K562 (cell line): ENCODE measurements around the gene TENM4. TPM values are rescaled to one million over a fixed set of nuclear protein-coding genes. Genes with fewer than 3 reads are reported as not detected.

Source experiments
- ATAC-seq: fragments of 200-7000 bp; cut with Tn5 transposase; 3 replicates; pipeline ENCODE4 v1.9.1; 2020; ENCODE audit warnings: moderate library complexity
- BruUV-seq: library from RNA; stranded (reverse); fragments of 400-500 nt; replicated peaks from 2 replicates; lab custom pipeline; 2021; lab: Mats Ljungman, UMichigan
- CTCF ChIA-PET: fragments of 300-600 bp; formaldehyde crosslinking; extraction: SDS; loops from one replicate; lab custom pipeline; 2021; ENCODE audit warnings: low intra/inter-chr PET ratio; lab: Yijun Ruan, JAX
- POLR2A ChIA-PET: fragments of 300-600, 350-650 bp; sonication (Branson Sonifier 250); formaldehyde crosslinking; extraction: SDS; loops from one replicate; lab custom pipeline; 2021; ENCODE audit warnings: antibody characterized with exemption, inconsistent platforms; lab: Yijun Ruan, JAX
- DNase-seq, 4 experiments: peaks; one replicate each; pipeline versions ENCODE4 v3.0.0 to v3.0.0-alpha.2; 2011 to 2018; ENCODE audit warnings: low spot score in 3 of 4, mixed read lengths in 3 of 4; ENCODE audit errors: extremely low read depth in 1 of 4
- FAIRE-seq: peaks from 2 replicates; lab custom pipeline; 2011; peaks lifted over from hg19 to GRCh38; lab: Jason Lieb, UNC
- H2AFZ ChIP-seq: 2 replicates; pipeline ENCODE4 v1.6.0; 2011; ENCODE audit warnings: low read depth, low read length, control low read depth, inconsistent platforms
- H3K27ac ChIP-seq: fragments of 200-600 bp; 3 replicates; pipeline ENCODE4 v1.8.0; 2011; ENCODE audit warnings: low read depth, mild to moderate bottlenecking, control low read depth, inconsistent platforms, low read length, moderate library complexity, mixed read lengths; ENCODE audit errors: extremely low read depth
- H3K27me3 ChIP-seq, 2 experiments: fragments of 300-600 bp in 1 of 2; 2 replicates in 1 of 2; 3 replicates in 1 of 2; pipeline versions ENCODE4 v1.6.0 to v1.8.0; 2011; ENCODE audit warnings: inconsistent platforms in 2 of 2, low read length in 2 of 2, mild to moderate bottlenecking in 1 of 2, mixed read lengths in 1 of 2, moderate library complexity in 1 of 2; ENCODE audit not compliant: control insufficient read depth in 2 of 2, insufficient read depth in 2 of 2
- H3K36me3 ChIP-seq: fragments of 300-600 bp; 3 replicates; pipeline ENCODE4 v1.8.0; 2011; ENCODE audit warnings: mild to moderate bottlenecking, low read length, inconsistent platforms; ENCODE audit not compliant: control insufficient read depth, insufficient read depth
- H3K4me1 ChIP-seq, 2 experiments: fragments of 200-600 bp in 1 of 2; replicated peaks in 1 of 2; 2 replicates in 1 of 2; 3 replicates in 1 of 2; pipeline versions ENCODE4 v1.5.1 to v1.8.0; 2011; ENCODE audit warnings: inconsistent platforms in 2 of 2, low read length in 2 of 2, mild to moderate bottlenecking in 1 of 2, mixed read lengths in 1 of 2, moderate library complexity in 1 of 2; ENCODE audit not compliant: control insufficient read depth in 2 of 2, insufficient read depth in 2 of 2
- H3K4me2 ChIP-seq: 2 replicates; pipeline ENCODE4 v1.6.1; 2011; ENCODE audit warnings: low read length, control low read depth, inconsistent platforms, mixed read lengths; ENCODE audit not compliant: insufficient read depth
- H3K4me3 ChIP-seq: fragments of 200-600 bp; sonication (generic), shearing (Covaris generic); 2 replicates; pipeline ENCODE4 v1.5.1; 2016; ENCODE audit warnings: control low read depth, inconsistent platforms
- H3K79me2 ChIP-seq: fragments of 200-600 bp; 3 replicates; pipeline ENCODE4 v1.8.0; 2011; ENCODE audit warnings: low read length, inconsistent platforms; ENCODE audit not compliant: control insufficient read depth, insufficient read depth
- H3K9ac ChIP-seq, 2 experiments: 2 replicates each; pipeline versions ENCODE4 v1.6.0 to v1.6.1; 2011; ENCODE audit warnings: low read depth in 2 of 2, low read length in 2 of 2, control low read depth in 1 of 2, inconsistent platforms in 1 of 2, mild to moderate bottlenecking in 1 of 2, mixed read lengths in 1 of 2; ENCODE audit not compliant: insufficient read depth in 1 of 2
- H3K9me1 ChIP-seq: one replicate; pipeline ENCODE4 v1.6.0; 2011; ENCODE audit warnings: inconsistent platforms, mild to moderate bottlenecking, low read length, moderate library complexity; ENCODE audit not compliant: control insufficient read depth, insufficient read depth
- H3K9me3 ChIP-seq: replicated peaks from 2 replicates; pipeline ENCODE4 v1.5.1; 2011; ENCODE audit warnings: low read depth, low read length, inconsistent platforms; ENCODE audit not compliant: control insufficient read depth, insufficient read depth
- H4K20me1 ChIP-seq: replicated peaks from 2 replicates; pipeline ENCODE4 v1.6.1; 2011; ENCODE audit warnings: low read length, inconsistent platforms, mixed read lengths; ENCODE audit not compliant: control insufficient read depth, insufficient read depth
- CHD2 ChIP-seq: IDR thresholded peaks from 2 replicates; pipeline ENCODE4 v1.6.1; 2011; ENCODE audit warnings: low read depth, low read length
- HDAC1 ChIP-seq, 2 experiments: fragments of 450-650 bp; IDR thresholded peaks; 2 replicates each; pipeline ENCODE4 v1.6.1; 2016 to 2017; ENCODE audit warnings: inconsistent platforms in 1 of 2, mild to moderate bottlenecking in 1 of 2, moderate library complexity in 1 of 2
- ILF3 ChIP-seq: fragments of 450-650 bp; IDR thresholded peaks from 2 replicates; pipeline ENCODE4 v1.6.1; 2018; ENCODE audit warnings: antibody characterized with exemption, mild to moderate bottlenecking, moderate library complexity, borderline replicate concordance
- NFIC ChIP-seq: fragments of 450-650 bp; IDR thresholded peaks from 2 replicates; pipeline ENCODE4 v1.6.1; 2017; ENCODE audit warnings: mild to moderate bottlenecking, inconsistent platforms
- NFIX ChIP-seq: fragments of 250-450 bp; sonication (Bioruptor Pico); IDR thresholded peaks from 2 replicates; pipeline ENCODE4 v1.4.0; 2020; ENCODE audit warnings: low read depth, mild to moderate bottlenecking, moderate library complexity
- POLR3G ChIP-seq: IDR thresholded peaks from 2 replicates; pipeline ENCODE4 v1.6.1; 2011; ENCODE audit not compliant: insufficient read length, insufficient replicate concordance; ENCODE audit errors: extremely low read depth
- PTBP1 ChIP-seq: fragments of 200-400 bp; formaldehyde crosslinking; IDR thresholded peaks from 2 replicates; pipeline ENCODE4 v1.6.1; 2017; ENCODE audit warnings: low read depth, low read length
- RBM25 ChIP-seq: fragments of 200-400 bp; formaldehyde crosslinking; IDR thresholded peaks from 2 replicates; pipeline ENCODE4 v1.6.1; 2018; ENCODE audit warnings: low read length, low read depth, moderate library complexity; ENCODE audit not compliant: severe bottlenecking
- SRF ChIP-seq, 2 experiments: fragments of 250-450, 450-650 bp in 1 of 2; sonication (Bioruptor Pico) in 1 of 2; sonication (generic) in 1 of 2; formaldehyde crosslinking; IDR thresholded peaks; 2 replicates each; pipeline versions ENCODE4 v1.5.0 to v1.5.1; 2020 to 2022; ENCODE audit warnings: mild to moderate bottlenecking in 1 of 2, missing genetic modification reagents in 1 of 2
- TAF7 ChIP-seq: fragments of 450-650 bp; IDR thresholded peaks from 2 replicates; pipeline ENCODE4 v1.6.1; 2016; ENCODE audit warnings: missing genetic modification characterization, missing compliant biosample characterization
- TCF3 ChIP-seq: sonication (generic); formaldehyde crosslinking; IDR thresholded peaks from 2 replicates; pipeline ENCODE4 v1.4.0; 2020; ENCODE audit warnings: mild to moderate bottlenecking, missing genetic modification reagents
- ZNF280A ChIP-seq: fragments of 450-650 bp; IDR thresholded peaks from 2 replicates; pipeline ENCODE4 v1.6.1; 2018; ENCODE audit warnings: mild to moderate bottlenecking, low read depth; ENCODE audit not compliant: partially characterized antibody
- ZNF311 ChIP-seq: fragments of 250-450 bp; sonication (Bioruptor Pico); IDR thresholded peaks from 2 replicates; pipeline ENCODE4 v1.4.0; 2020; ENCODE audit warnings: mild to moderate bottlenecking, moderate library complexity
- ZNF407 ChIP-seq: fragments of 450-650 bp; IDR thresholded peaks from 2 replicates; pipeline ENCODE4 v1.6.1; 2016; ENCODE audit warnings: low read depth
- ZNF444 ChIP-seq: fragments of 250-450 bp; sonication (Bioruptor Pico); IDR thresholded peaks from 2 replicates; pipeline ENCODE4 v1.4.0; 2020; ENCODE audit warnings: mild to moderate bottlenecking, moderate library complexity
- WGBS: fragments of 100-300 bp; shearing (Covaris generic); methylation state at CpG from one replicate; pipeline ENCODE4 v1.1.6; 2016; ENCODE audit warnings: low coverage, mixed read lengths; ENCODE audit not compliant: insufficient coverage; ENCODE audit errors: missing lambda C conversion rate; 5-methylcytosine and 5-hydroxymethylcytosine counted together
- in situ Hi-C: fragments of 300-500 bp; cut with MboI; formaldehyde crosslinking; loops from 4 replicates; pipeline ENCODE4 v1.15.0; 2018; ENCODE audit warnings: inconsistent platforms, mixed read lengths
- intact Hi-C: fragments of 100-400 bp; cut with micrococcal nuclease; formaldehyde crosslinking; loops from 2 replicates; pipeline ENCODE4 v1.14.2; 2022
- polyA plus RNA-seq, 8 experiments: library from polyadenylated mRNA; depleted of rRNA in 4 of 8; stranded (reverse) in 5 of 8; unstranded in 3 of 8; fragments of >200 nt; fragmentation: Nextera tagmentation in 2 of 8; fragmentation: Illumina TruSeq in 1 of 8; extraction: Ambion mirVana in 2 of 8; extraction: Trizol in 1 of 8; gene quantifications; 2 replicates each; pipeline versions ENCODE4 v1.2.1 to v1.2.3, GENCODE V29; 2011 to 2014; ENCODE audit warnings: inconsistent platforms in 1 of 8, missing spikeins in 1 of 8
- total RNA-seq, 7 experiments: library from RNA; depleted of rRNA in 6 of 7; stranded (reverse); fragments of >200 nt in 6 of 7; fragmentation: Illumina TruSeq in 2 of 7; extraction: Trizol in 2 of 7; gene quantifications; 2 replicates each; pipeline versions ENCODE4 v1.2.1 to v1.2.3, GENCODE V29; 2011 to 2021; ENCODE audit warnings: low replicate concordance in 1 of 7

TENM4 gene
- total and polyA plus RNA-seq, 9 of the 15 experiments (the other 6 are each of a cell fraction or from before 2014, with no cell fraction given), result 0.16 TPM; not detected in 8

GRCh38 chr11:78696177-78696576 is 744.7 kb downstream of the TENM4 start:
- POLR2A ChIA-PET, result no interaction called here
- H3K9me3 ChIP-seq, result no peaks in the 10 kb centered on the region
- H3K36me3 ChIP-seq, result no peaks in the 10 kb centered on the region
- no TSS peak for BruUV-seq
- intact Hi-C loops, result no loop called here
- peaks cover 2 to 30% of the 10 kb centered on the region in 2 experiments; a peak in 4 of 5 replicates for H3K27me3 ChIP-seq
- 0% methylated on average over 7 of the region's 7 CpGs for WGBS
- in situ Hi-C loops, result no loop called here
- H3K79me2 ChIP-seq, result no peaks in the 10 kb centered on the region
- TF ChIP-seq SRF (CRISPR knock-in tag; IDR thresholded peaks at IDR 0.05), result no peak
- TF ChIP-seq ILF3, result no peak
- TF ChIP-seq TCF3 (CRISPR knock-in tag), result no peak
- no peak for TF ChIP-seq NFIX (CRISPR knock-in tag)
- no peak for TF ChIP-seq NFIC
- TF ChIP-seq ZNF407, result no peak
- TF ChIP-seq PTBP1, result no peak
- no peak for TF ChIP-seq POLR3G
- no peak for TF ChIP-seq ZNF280A
- no peak for TF ChIP-seq HDAC1 (IDR thresholded peaks at IDR 0.05)
- no peak for TF ChIP-seq ZNF444
- no peak for TF ChIP-seq TAF7
- no peak for TF ChIP-seq RBM25
- no peak for TF ChIP-seq CHD2
- no peak for TF ChIP-seq ZNF311 (CRISPR knock-in tag)
- TF ChIP-seq, all 486 proteins: peak for 0
- no peak overlapping the region for H3K9ac ChIP-seq
- H3K4me2 ChIP-seq, result no peak overlapping the region
- ATAC-seq, result no peak
- no peak overlapping the region for H3K4me3 ChIP-seq
- H3K27ac ChIP-seq, result no peak overlapping the region
- no peaks in the 10 kb centered on the region for H3K9me1 ChIP-seq
- no peak overlapping the region for H2AFZ ChIP-seq
- no peak for DNase-seq
- CTCF ChIA-PET, result no interaction called here
- FAIRE-seq, result no peak
- no peaks in the 10 kb centered on the region for H4K20me1 ChIP-seq
- no peaks in the 10 kb centered on the region for H3K4me1 ChIP-seq
